HepG2 (cell line): ENCODE measurements around the gene CBX7. TPM values are rescaled to one million over a fixed set of nuclear protein-coding genes. Genes with fewer than 3 reads are reported as not detected.

Experiments used
- AKAP8 ChIP-seq: sonication (generic); formaldehyde crosslinking; IDR thresholded peaks from 2 replicates; pipeline ENCODE4 v1.5.1; 2020; ENCODE audit warnings: mild to moderate bottlenecking, missing genetic modification reagents
- CEBPG ChIP-seq: IDR thresholded peaks from 2 replicates; pipeline ENCODE4 v1.6.1; 2016
- ELF3 ChIP-seq: IDR thresholded peaks from 2 replicates; pipeline ENCODE4 v1.6.1; 2016; ENCODE audit warnings: missing genetic modification reagents, missing compliant biosample characterization
- FOXA3 ChIP-seq: IDR thresholded peaks from 2 replicates; pipeline ENCODE4 v1.6.1; 2016; ENCODE audit warnings: missing genetic modification reagents, missing compliant biosample characterization
- HCFC1 ChIP-seq: fragments of 150-350 bp; IDR thresholded peaks from 2 replicates; pipeline ENCODE4 v1.6.1; 2014; ENCODE audit warnings: low read depth, low read length
- NONO ChIP-seq, 2 experiments: fragments of 450-650 bp in 1 of 2; sonication (generic) in 1 of 2; formaldehyde crosslinking in 1 of 2; IDR thresholded peaks in 1 of 2; conservative IDR thresholded peaks in 1 of 2; 2 replicates each; pipeline versions ENCODE4 v1.6.1 to v1.8.0; 2017 to 2022; ENCODE audit warnings: mild to moderate bottlenecking in 1 of 2, missing genetic modification reagents in 1 of 2, moderate library complexity in 1 of 2
- PHF21A ChIP-seq: sonication (generic); formaldehyde crosslinking; IDR thresholded peaks from 2 replicates; pipeline ENCODE4 v1.5.0; 2020; ENCODE audit warnings: mild to moderate bottlenecking, missing genetic modification reagents
- PLSCR1 ChIP-seq: sonication (generic); formaldehyde crosslinking; IDR thresholded peaks from 2 replicates; pipeline ENCODE4 v1.5.0; 2020; ENCODE audit warnings: missing genetic modification reagents, mild to moderate bottlenecking, borderline replicate concordance
- PPARG ChIP-seq: conservative IDR thresholded peaks from 2 replicates; pipeline ENCODE4 v1.6.1; 2016; ENCODE audit warnings: missing biosample characterization, missing genetic modification reagents
- PRPF4 ChIP-seq: fragments of 200-400 bp; formaldehyde crosslinking; IDR thresholded peaks from 2 replicates; pipeline ENCODE4 v1.6.1; 2016; ENCODE audit warnings: low read length, low read depth; ENCODE audit not compliant: poor library complexity, severe bottlenecking
- RXRA ChIP-seq: sonication (generic); formaldehyde crosslinking; IDR thresholded peaks from 2 replicates; pipeline ENCODE4 v1.5.1; 2020; ENCODE audit warnings: missing genetic modification reagents
- SALL1 ChIP-seq: sonication (generic); formaldehyde crosslinking; IDR thresholded peaks from 2 replicates; pipeline ENCODE4 v1.8.0; 2022; ENCODE audit warnings: mild to moderate bottlenecking, missing genetic modification reagents
- SMAD9 ChIP-seq: sonication (generic); formaldehyde crosslinking; IDR thresholded peaks from 2 replicates; pipeline ENCODE4 v1.5.1; 2020; ENCODE audit warnings: mild to moderate bottlenecking, missing genetic modification reagents
- ZBTB44 ChIP-seq: sonication (generic); formaldehyde crosslinking; IDR thresholded peaks from 2 replicates; pipeline ENCODE4 v1.4.0; 2020; ENCODE audit warnings: missing genetic modification reagents
- ZMAT3 ChIP-seq: sonication (generic); formaldehyde crosslinking; conservative IDR thresholded peaks from 2 replicates; pipeline ENCODE4 v1.7.0; 2021; ENCODE audit warnings: missing genetic modification reagents
- ZNF318 ChIP-seq: sonication (generic); formaldehyde crosslinking; IDR thresholded peaks from 2 replicates; pipeline ENCODE4 v1.4.0; 2020; ENCODE audit warnings: mild to moderate bottlenecking, missing genetic modification reagents
- ZNF331 ChIP-seq: sonication (generic); formaldehyde crosslinking; IDR thresholded peaks from 2 replicates; pipeline ENCODE4 v1.4.0; 2020; ENCODE audit warnings: missing genetic modification reagents
- ZNF414 ChIP-seq: sonication (generic); formaldehyde crosslinking; IDR thresholded peaks from 2 replicates; pipeline ENCODE4 v1.5.0; 2020; ENCODE audit warnings: missing genetic modification reagents
- polyA plus RNA-seq, 8 experiments: library from polyadenylated mRNA; depleted of rRNA in 3 of 8; stranded (reverse) in 7 of 8; unstranded in 1 of 8; fragments of >200 nt; fragmentation: Illumina TruSeq in 4 of 8; extraction: Trizol in 4 of 8; gene quantifications; 2 replicates each; pipeline versions ENCODE4 v1.2.1 to v1.2.3, GENCODE V29; 2011 to 2016; ENCODE audit warnings: low read depth in 4 of 8, missing spikeins in 1 of 8, mixed read lengths in 1 of 8; ENCODE audit not compliant: insufficient read depth in 1 of 8
- total RNA-seq, 5 experiments: library from RNA; depleted of rRNA; stranded (reverse); fragments of >200 nt; fragmentation: Illumina TruSeq; extraction: Trizol; gene quantifications; 2 replicates each; pipeline ENCODE4 v1.2.3, GENCODE V29; 2016; ENCODE audit warnings: low read depth in 1 of 5

Gene CBX7
- total and polyA plus RNA-seq, 2 of the 13 experiments (the other 11 are each of a cell fraction or from before 2014, with no cell fraction given): 0.35 to 4.9 TPM

GRCh38 chr22:39174498-39175352 lies 22.2 kb upstream of the CBX7 start (continued):
- peak; percentile 92 for TF ChIP-seq RXRA
- TF ChIP-seq ZNF318 (CRISPR knock-in tag): no peak
- TF ChIP-seq FOXA3 (CRISPR knock-in tag): peak; percentile 95
- TF ChIP-seq HCFC1: peak; percentile 24; the same call in 1 of the 2 replicates
- no peak for TF ChIP-seq PLSCR1 (CRISPR knock-in tag)
- peak; percentile 30 for TF ChIP-seq PRPF4
- TF ChIP-seq ELF3 (CRISPR knock-in tag): peak; percentile 89
- TF ChIP-seq SMAD9 (CRISPR knock-in tag): no peak
- TF ChIP-seq ZNF331 (CRISPR knock-in tag): peak; percentile 68; the same call in 1 of the 2 replicates
- peak; percentile 86 for TF ChIP-seq SALL1 (CRISPR knock-in tag)
- TF ChIP-seq PHF21A (CRISPR knock-in tag): peak; percentile 87
- TF ChIP-seq AKAP8 (CRISPR knock-in tag): no peak
- no peak for TF ChIP-seq ZBTB44 (CRISPR knock-in tag)
- peak; percentile 79; the same call in 1 of the 2 replicates for TF ChIP-seq ZNF414 (CRISPR knock-in tag)
- peak; percentile 63; the same call in 1 of the 2 replicates for TF ChIP-seq PPARG (CRISPR knock-in tag)
- TF ChIP-seq NONO (IDR thresholded peaks at IDR 0.05): no peak
- TF ChIP-seq NONO (CRISPR knock-in tag; conservative IDR thresholded peaks at IDR 0.05): peak; percentile 60; the same call in 1 of the 2 replicates
- peak; percentile 58; the same call in 1 of the 2 replicates for TF ChIP-seq ZMAT3
- TF ChIP-seq CEBPG (CRISPR knock-in tag): peak; percentile 50; the same call in 1 of the 2 replicates
